HepG2 (cell line): ENCODE data around the gene ID3. TPM values are rescaled to one million over a fixed set of nuclear protein-coding genes. Genes with fewer than 3 reads are reported as not detected.

Source experiments
- ARNTL ChIP-seq: sonication (generic); formaldehyde crosslinking; IDR thresholded peaks from 2 replicates; pipeline ENCODE4 v1.4.0; 2020; ENCODE audit warnings: mild to moderate bottlenecking, missing genetic modification reagents
- BCLAF1 ChIP-seq: fragments of 450-650 bp; IDR thresholded peaks from 2 replicates; pipeline ENCODE4 v1.6.1; 2017; ENCODE audit warnings: mild to moderate bottlenecking
- CBFB ChIP-seq: sonication (generic); formaldehyde crosslinking; IDR thresholded peaks from 2 replicates; pipeline ENCODE4 v1.4.0; 2020; ENCODE audit warnings: missing genetic modification reagents
- FOXJ3 ChIP-seq: sonication (generic); formaldehyde crosslinking; IDR thresholded peaks from 2 replicates; pipeline ENCODE4 v1.4.0; 2020; ENCODE audit warnings: missing genetic modification reagents, mild to moderate bottlenecking, borderline replicate concordance
- GABPB1 ChIP-seq: IDR thresholded peaks from 2 replicates; pipeline ENCODE4 v1.6.1; 2016; ENCODE audit warnings: mild to moderate bottlenecking, missing genetic modification reagents, moderate library complexity, missing compliant biosample characterization
- HNRNPUL1 ChIP-seq: fragments of 200-400 bp; formaldehyde crosslinking; IDR thresholded peaks from 2 replicates; pipeline ENCODE4 v1.6.1; 2017; ENCODE audit warnings: low read depth, mild to moderate bottlenecking, low read length, moderate library complexity
- IRF2 ChIP-seq: IDR thresholded peaks from 2 replicates; pipeline ENCODE4 v1.6.1; 2018; ENCODE audit warnings: missing genetic modification reagents, missing compliant biosample characterization
- MAFF ChIP-seq: IDR thresholded peaks from 2 replicates; pipeline ENCODE4 v1.6.1; 2011; ENCODE audit warnings: low read depth, low read length, improper control_type of control experiment
- NFRKB ChIP-seq: fragments of 450-650 bp; IDR thresholded peaks from 2 replicates; pipeline ENCODE4 v1.6.1; 2017
- NFYB ChIP-seq: sonication (generic); formaldehyde crosslinking; IDR thresholded peaks from 2 replicates; pipeline ENCODE4 v1.4.0; 2020; ENCODE audit warnings: missing genetic modification reagents
- PATZ1 ChIP-seq: sonication (generic); formaldehyde crosslinking; IDR thresholded peaks from 2 replicates; pipeline ENCODE4 v1.4.0; 2020; ENCODE audit warnings: missing genetic modification reagents
- POLR2A ChIP-seq, 2 experiments: IDR thresholded peaks; 2 replicates each; pipeline ENCODE4 v1.6.1; 2011; ENCODE audit warnings: low read depth in 2 of 2, low read length in 2 of 2, mild to moderate bottlenecking in 1 of 2, moderate library complexity in 1 of 2; ENCODE audit not compliant: insufficient read depth in 1 of 2
- YEATS4 ChIP-seq: sonication (generic); formaldehyde crosslinking; IDR thresholded peaks from 2 replicates; pipeline ENCODE4 v1.4.0; 2020; ENCODE audit warnings: missing genetic modification reagents, borderline replicate concordance
- ZNF205 ChIP-seq: IDR thresholded peaks from 2 replicates; pipeline ENCODE4 v1.6.1; 2018; ENCODE audit warnings: missing biosample characterization, missing genetic modification reagents
- polyA plus RNA-seq, 8 experiments: library from polyadenylated mRNA; depleted of rRNA in 3 of 8; stranded (reverse) in 7 of 8; unstranded in 1 of 8; fragments of >200 nt; fragmentation: Illumina TruSeq in 4 of 8; extraction: Trizol in 4 of 8; gene quantifications; 2 replicates each; pipeline versions ENCODE4 v1.2.1 to v1.2.3, GENCODE V29; 2011 to 2016; ENCODE audit warnings: low read depth in 4 of 8, missing spikeins in 1 of 8, mixed read lengths in 1 of 8; ENCODE audit not compliant: insufficient read depth in 1 of 8
- total RNA-seq, 5 experiments: library from RNA; depleted of rRNA; stranded (reverse); fragments of >200 nt; fragmentation: Illumina TruSeq; extraction: Trizol; gene quantifications; 2 replicates each; pipeline ENCODE4 v1.2.3, GENCODE V29; 2016; ENCODE audit warnings: low read depth in 1 of 5
- TF ChIP-seq, protein P1 (sequence below): sonication (generic); formaldehyde crosslinking; IDR thresholded peaks from 2 replicates; pipeline ENCODE4 v1.8.1; 2023; ENCODE audit warnings: mild to moderate bottlenecking, moderate library complexity, missing genetic modification reagents
- TF ChIP-seq, protein P2 (sequence below): sonication (generic); formaldehyde crosslinking; IDR thresholded peaks from 2 replicates; pipeline ENCODE4 v1.4.0; 2020; ENCODE audit warnings: missing genetic modification reagents, mild to moderate bottlenecking, borderline replicate concordance
- TF ChIP-seq, protein P3 (sequence below): sonication (generic); formaldehyde crosslinking; IDR thresholded peaks from 2 replicates; pipeline ENCODE4 v1.5.1; 2020; ENCODE audit warnings: missing genetic modification reagents, mild to moderate bottlenecking, borderline replicate concordance
- TF ChIP-seq, protein P4 (sequence below): sonication (generic); formaldehyde crosslinking; IDR thresholded peaks from 2 replicates; pipeline ENCODE4 v1.5.0; 2020; ENCODE audit warnings: missing genetic modification reagents

ID3 gene
- total and polyA plus RNA-seq, 2 of the 13 experiments (the other 11 are each of a cell fraction or from before 2014, with no cell fraction given): 64.8 to 115 TPM

- TF ChIP-seq NFRKB (no peak), ZNF205 (CRISPR knock-in tag) (0 out of 2 replicates have a peak, but pooled peaks have one; percentile 25), GABPB1 (CRISPR knock-in tag) (peak; percentile 36; the same call in 1 of the 2 replicates), ARNTL (CRISPR knock-in tag) (peak; percentile 52; the same call in 1 of the 2 replicates), FOXJ3 (CRISPR knock-in tag) (peak; percentile 68; the same call in 1 of the 2 replicates), NFYB (CRISPR knock-in tag) (peak; percentile 73), IRF2 (CRISPR knock-in tag) (peak; percentile 46; the same call in 1 of the 2 replicates), HNRNPUL1 (no peak), BCLAF1 (no peak), PATZ1 (CRISPR knock-in tag) (peak; percentile 88), POLR2A (IDR thresholded peaks at IDR 0.05; ENCODE audit: insufficient read depth in 1 of 2, low read depth in 2 of 2, low read length in 2 of 2) (0 out of 4 replicates have a peak, but pooled peaks of 1 of the 2 experiments have one; percentile 24), YEATS4 (CRISPR knock-in tag) (0 out of 2 replicates have a peak, but pooled peaks have one; percentile 30), CBFB (CRISPR knock-in tag) (0 out of 2 replicates have a peak, but pooled peaks have one; percentile 48), MAFF (no peak)
- TF ChIP-seq, protein P1, sequence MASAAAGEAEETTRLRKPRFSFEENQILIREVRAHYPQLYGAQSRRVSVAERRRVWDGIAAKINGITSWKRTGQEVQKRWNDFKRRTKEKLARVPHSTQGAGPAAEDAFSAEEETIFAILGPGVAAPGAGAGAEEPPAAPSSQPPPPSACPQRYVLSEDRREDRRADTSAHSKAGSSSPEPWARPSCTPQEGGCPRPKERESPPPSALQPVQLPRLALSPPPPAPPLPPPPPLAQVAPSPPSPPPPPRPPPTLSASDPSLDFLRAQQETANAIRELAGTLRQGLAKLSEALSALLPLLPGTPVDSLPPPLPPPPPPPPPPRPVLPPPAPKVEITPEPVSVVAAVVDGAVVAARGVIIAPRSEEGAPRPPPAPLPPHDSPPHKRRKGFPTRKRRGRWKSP (CRISPR knock-in tag): no peak
- TF ChIP-seq, protein P2, sequence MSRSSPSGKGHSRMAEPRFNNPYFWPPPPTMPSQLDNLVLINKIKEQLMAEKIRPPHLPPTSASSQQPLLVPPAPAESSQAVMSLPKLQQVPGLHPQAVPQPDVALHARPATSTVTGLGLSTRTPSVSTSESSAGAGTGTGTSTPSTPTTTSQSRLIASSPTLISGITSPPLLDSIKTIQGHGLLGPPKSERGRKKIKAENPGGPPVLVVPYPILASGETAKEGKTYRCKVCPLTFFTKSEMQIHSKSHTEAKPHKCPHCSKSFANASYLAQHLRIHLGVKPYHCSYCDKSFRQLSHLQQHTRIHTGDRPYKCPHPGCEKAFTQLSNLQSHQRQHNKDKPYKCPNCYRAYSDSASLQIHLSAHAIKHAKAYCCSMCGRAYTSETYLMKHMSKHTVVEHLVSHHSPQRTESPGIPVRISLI (CRISPR knock-in tag): peak; percentile 48; the same call in 1 of the 2 replicates
- TF ChIP-seq, protein P3, sequence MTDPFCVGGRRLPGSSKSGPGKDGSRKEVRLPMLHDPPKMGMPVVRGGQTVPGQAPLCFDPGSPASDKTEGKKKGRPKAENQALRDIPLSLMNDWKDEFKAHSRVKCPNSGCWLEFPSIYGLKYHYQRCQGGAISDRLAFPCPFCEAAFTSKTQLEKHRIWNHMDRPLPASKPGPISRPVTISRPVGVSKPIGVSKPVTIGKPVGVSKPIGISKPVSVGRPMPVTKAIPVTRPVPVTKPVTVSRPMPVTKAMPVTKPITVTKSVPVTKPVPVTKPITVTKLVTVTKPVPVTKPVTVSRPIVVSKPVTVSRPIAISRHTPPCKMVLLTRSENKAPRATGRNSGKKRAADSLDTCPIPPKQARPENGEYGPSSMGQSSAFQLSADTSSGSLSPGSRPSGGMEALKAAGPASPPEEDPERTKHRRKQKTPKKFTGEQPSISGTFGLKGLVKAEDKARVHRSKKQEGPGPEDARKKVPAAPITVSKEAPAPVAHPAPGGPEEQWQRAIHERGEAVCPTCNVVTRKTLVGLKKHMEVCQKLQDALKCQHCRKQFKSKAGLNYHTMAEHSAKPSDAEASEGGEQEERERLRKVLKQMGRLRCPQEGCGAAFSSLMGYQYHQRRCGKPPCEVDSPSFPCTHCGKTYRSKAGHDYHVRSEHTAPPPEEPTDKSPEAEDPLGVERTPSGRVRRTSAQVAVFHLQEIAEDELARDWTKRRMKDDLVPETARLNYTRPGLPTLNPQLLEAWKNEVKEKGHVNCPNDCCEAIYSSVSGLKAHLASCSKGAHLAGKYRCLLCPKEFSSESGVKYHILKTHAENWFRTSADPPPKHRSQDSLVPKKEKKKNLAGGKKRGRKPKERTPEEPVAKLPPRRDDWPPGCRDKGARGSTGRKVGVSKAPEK (CRISPR knock-in tag): no peak
- TF ChIP-seq, protein P4, sequence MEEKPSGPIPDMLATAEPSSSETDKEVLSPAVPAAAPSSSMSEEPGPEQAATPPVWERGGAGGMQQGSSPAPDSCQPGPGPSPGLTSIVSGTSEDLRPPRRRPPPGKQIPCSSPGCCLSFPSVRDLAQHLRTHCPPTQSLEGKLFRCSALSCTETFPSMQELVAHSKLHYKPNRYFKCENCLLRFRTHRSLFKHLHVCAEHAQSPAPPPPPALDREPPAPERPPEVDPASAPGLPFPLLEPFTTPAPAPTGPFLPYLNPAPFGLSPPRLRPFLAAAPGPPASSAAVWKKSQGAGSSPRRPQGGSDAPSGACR (CRISPR knock-in tag): no peak
Measured at GRCh38 chr1:23562137-23562876, 3.0 kb upstream of the ID3 start (continued).
